Measurements from ENCODE around the gene BCDIN3D. TPM values are rescaled to one million over a fixed set of nuclear protein-coding genes. Genes with fewer than 3 reads are reported as not detected.

BCDIN3D gene
- total and polyA plus RNA-seq, 10 of the 15 experiments (the other 5 are each of a cell fraction or from before 2014, with no cell fraction given), result 3.7 to 7.2 (median 6.4) TPM

- RAD21 ChIA-PET (ENCODE audit: unreplicated experiment), result no interaction called here
- ATAC-seq (no peak), DNase-seq (ENCODE audit: low read depth, low spot score) (no peak), FAIRE-seq (no peak)
- intact Hi-C loops (cut with micrococcal nuclease; ENCODE audit: unreplicated experiment), result no loop called here
- no peak overlapping the region for H3K4me2 ChIP-seq (ENCODE audit: control insufficient read depth, insufficient read depth)
- POLR2A ChIA-PET, result no interaction called here
- H3K9me3 ChIP-seq (replicated peaks; ENCODE audit: control insufficient read depth, insufficient read depth, low read length), result no peaks in the 10 kb centered on the region
- no peak overlapping the region for H3K4me3 ChIP-seq
- CTCF ChIA-PET, result interaction anchor here (1.0 to 2.7 kb wide), 4 partner anchors 20 to 43 kb away, joined by 3 to 8 read pairs (median 6); no protein-coding TSS in a partner anchor
- no peaks in the 10 kb centered on the region for H4K20me1 ChIP-seq (ENCODE audit: control insufficient read depth, insufficient read depth)
- H3K79me2 ChIP-seq (ENCODE audit: control insufficient read depth, insufficient read depth, low read length), result no peaks in the 10 kb centered on the region
- H3K9ac ChIP-seq (ENCODE audit: control insufficient read depth, insufficient read depth, low read length), result no peak overlapping the region
- no peak overlapping the region for H3K27ac ChIP-seq (ENCODE audit: control insufficient read depth, insufficient read depth)
- SMC1A ChIA-PET (ENCODE audit: uncharacterized antibody, unreplicated experiment), result no interaction called here
- no peaks in the 10 kb centered on the region for H3K27me3 ChIP-seq (replicated peaks in 1 of 2; ENCODE audit: control insufficient read depth in 2 of 2, insufficient read depth in 2 of 2, low read length in 1 of 2)
- no TSS peak for BruUV-seq (replicated peaks)
- WGBS (ENCODE audit: insufficient coverage, insufficient replicate concordance, low lambda C conversion rate, missing lambda C conversion rate), result 50% methylated on average over 2 of the region's 2 CpGs
- in situ Hi-C loops (cut with MboI), result no loop called here
- H2AFZ ChIP-seq (ENCODE audit: control insufficient read depth, low read depth, low read length), result no peak overlapping the region
- H3K4me1 ChIP-seq (ENCODE audit: control insufficient read depth, insufficient read depth, low read length), result no peaks in the 10 kb centered on the region
- peaks cover 3 to 8% of the 10 kb centered on the region in 2 experiments for H3K36me3 ChIP-seq (ENCODE audit: control insufficient read depth in 2 of 2, insufficient read depth in 2 of 2, low read length in 1 of 2)
- TF ChIP-seq MYC (IDR thresholded peaks at IDR 0.05; ENCODE audit: insufficient read depth, insufficient read length, insufficient replicate concordance, low read length, severe bottlenecking) (no peak), MTA3 (IDR thresholded peaks at IDR 0.05; ENCODE audit: borderline replicate concordance, low read length) (no peak), CBFB (IDR thresholded peaks at IDR 0.05; ENCODE audit: low read depth) (no peak), RCOR1 (conservative IDR thresholded peaks at IDR 0.05; ENCODE audit: low read depth, low read length) (no peak), RELA (IDR thresholded peaks at IDR 0.05; ENCODE audit: borderline replicate concordance, partially characterized antibody) (no peak), NRF1 (conservative IDR thresholded peaks at IDR 0.05; ENCODE audit: low read depth, low read length) (no peak), STAT3 (IDR thresholded peaks at IDR 0.05; ENCODE audit: low read depth, low read length) (no peak), ASH2L (IDR thresholded peaks at IDR 0.05; ENCODE audit: borderline replicate concordance, low read depth) (no peak), TCF7 (IDR thresholded peaks at IDR 0.05; ENCODE audit: borderline replicate concordance) (no peak), SMAD1 (IDR thresholded peaks at IDR 0.05; ENCODE audit: low read depth, partially characterized antibody) (no peak), IRF5 (IDR thresholded peaks at IDR 0.05; ENCODE audit: borderline replicate concordance) (no peak), NFYA (IDR thresholded peaks at IDR 0.05; ENCODE audit: borderline replicate concordance, low read depth, low read length) (no peak), SPI1 (IDR thresholded peaks at IDR 0.05; ENCODE audit: borderline replicate concordance, insufficient read depth, low read depth, low read length) (no peak)
These were observed 45.5 kb downstream of the BCDIN3D start for GRCh38 chr12:49797449-49797776.
